ENCODE results near the gene TMEM184C.

The TMEM184C gene

DNA sequence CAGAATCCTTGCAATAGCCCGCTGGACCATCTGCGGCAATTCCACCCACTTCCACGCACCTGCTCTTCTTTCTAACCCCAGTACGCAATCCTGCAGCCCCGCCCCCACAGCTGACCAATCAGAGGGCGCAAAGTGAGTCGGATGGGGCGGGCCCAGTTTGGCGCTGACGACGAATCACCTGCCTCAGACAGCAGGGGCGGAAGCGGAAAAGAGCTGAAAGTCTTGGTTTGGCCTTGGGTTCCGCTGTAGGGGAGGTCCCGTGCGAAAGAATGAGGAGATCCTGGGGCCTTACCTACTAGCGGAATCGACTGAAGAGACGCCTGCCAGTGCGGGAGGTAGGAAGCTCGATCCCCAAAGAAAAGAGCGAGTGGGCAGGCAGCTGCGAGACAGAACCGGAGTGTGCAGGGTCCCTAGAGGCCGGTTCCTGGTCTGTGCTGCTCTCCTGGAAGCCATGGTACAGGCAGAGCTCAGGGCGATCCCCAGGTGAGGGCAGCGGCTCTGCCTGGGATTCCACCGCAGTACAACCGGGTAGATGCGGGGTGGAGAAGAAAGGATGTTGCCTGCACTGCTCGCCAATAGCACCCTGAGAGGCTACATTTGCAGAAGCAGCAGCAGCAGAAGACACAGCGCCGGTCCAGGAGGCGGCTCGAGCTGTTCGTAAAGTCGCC, at the start of gene TMEM184C:
TMEM184C (plus strand) TSS at position 225 of the 668 bp plus-strand sequence. CDS start 560 bp downstream, outside the sequence.
- TF ChIP-seq, protein P1, sequence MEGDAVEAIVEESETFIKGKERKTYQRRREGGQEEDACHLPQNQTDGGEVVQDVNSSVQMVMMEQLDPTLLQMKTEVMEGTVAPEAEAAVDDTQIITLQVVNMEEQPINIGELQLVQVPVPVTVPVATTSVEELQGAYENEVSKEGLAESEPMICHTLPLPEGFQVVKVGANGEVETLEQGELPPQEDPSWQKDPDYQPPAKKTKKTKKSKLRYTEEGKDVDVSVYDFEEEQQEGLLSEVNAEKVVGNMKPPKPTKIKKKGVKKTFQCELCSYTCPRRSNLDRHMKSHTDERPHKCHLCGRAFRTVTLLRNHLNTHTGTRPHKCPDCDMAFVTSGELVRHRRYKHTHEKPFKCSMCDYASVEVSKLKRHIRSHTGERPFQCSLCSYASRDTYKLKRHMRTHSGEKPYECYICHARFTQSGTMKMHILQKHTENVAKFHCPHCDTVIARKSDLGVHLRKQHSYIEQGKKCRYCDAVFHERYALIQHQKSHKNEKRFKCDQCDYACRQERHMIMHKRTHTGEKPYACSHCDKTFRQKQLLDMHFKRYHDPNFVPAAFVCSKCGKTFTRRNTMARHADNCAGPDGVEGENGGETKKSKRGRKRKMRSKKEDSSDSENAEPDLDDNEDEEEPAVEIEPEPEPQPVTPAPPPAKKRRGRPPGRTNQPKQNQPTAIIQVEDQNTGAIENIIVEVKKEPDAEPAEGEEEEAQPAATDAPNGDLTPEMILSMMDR (conservative IDR thresholded peaks at IDR 0.05), result no peak
- TF ChIP-seq ZFX (IDR thresholded peaks at IDR 0.05), result no peak
- peak within 1 kb of the TSS; percentile 83 for H3K27ac ChIP-seq

DNA sequence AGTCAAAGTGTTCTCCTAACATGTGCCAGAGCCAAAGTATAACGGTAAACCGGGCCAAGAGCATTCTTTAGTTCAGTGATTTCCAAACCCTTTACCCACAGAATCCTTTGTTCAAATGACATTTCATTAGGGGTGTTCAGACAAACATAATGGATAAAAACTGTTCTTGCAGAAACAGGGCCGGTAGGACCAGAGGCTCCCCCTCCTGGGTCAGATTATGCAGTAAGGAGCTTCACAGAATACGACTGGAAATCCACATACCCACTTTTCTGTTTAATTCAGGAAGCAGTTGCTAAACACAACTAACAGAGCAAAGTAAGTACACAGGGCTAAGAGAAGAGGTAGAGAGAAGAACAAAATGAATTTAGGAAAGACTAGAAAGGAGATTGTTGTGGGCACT, 46.6 kb upstream of the TMEM184C start:
- H3K27ac ChIP-seq, result no peak overlapping the region
- TF ChIP-seq ZFX (IDR thresholded peaks at IDR 0.05), result no peak
- TF ChIP-seq, protein P1 (conservative IDR thresholded peaks at IDR 0.05), result 0 out of 2 replicates have a peak, but pooled peaks have one; percentile 5

DNA sequence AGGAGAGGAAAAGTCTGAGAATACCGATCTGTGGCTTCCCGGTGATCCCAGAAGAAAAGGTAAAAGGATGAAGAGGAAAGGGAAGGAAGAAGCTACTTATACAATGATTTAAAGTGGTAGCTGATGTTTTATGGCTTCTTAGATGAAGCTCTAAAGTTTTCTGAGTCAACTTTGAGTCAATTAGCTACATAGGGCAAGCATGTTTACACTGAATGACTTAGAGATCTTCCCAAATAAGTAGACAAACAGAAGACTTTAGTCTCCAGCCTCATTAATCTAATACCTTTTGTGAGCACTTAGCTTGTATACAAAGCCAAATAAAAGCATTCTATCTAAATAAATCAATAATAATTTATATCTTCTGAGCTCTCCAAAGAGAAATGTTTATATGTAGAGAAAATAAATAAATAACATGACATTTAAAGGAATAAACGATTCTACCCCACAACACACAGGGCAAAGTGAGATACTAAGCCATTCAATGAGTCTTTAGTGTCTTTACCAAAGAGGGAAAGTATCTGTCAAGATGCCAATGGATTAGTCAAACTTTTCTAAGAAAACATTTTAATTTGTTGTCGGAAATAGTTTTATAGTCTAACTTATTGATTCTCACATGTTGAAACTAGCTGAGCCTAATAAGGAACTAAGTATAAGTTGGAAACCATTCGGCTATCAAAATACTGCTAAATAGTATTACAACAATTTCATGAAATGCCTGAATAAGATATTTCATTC, 46.0 kb upstream of the TMEM184C start:
- H3K27ac ChIP-seq, result no peak overlapping the region
- TF ChIP-seq, protein P1 (conservative IDR thresholded peaks at IDR 0.05), result no peak
- TF ChIP-seq ZFX (IDR thresholded peaks at IDR 0.05), result no peak

DNA sequence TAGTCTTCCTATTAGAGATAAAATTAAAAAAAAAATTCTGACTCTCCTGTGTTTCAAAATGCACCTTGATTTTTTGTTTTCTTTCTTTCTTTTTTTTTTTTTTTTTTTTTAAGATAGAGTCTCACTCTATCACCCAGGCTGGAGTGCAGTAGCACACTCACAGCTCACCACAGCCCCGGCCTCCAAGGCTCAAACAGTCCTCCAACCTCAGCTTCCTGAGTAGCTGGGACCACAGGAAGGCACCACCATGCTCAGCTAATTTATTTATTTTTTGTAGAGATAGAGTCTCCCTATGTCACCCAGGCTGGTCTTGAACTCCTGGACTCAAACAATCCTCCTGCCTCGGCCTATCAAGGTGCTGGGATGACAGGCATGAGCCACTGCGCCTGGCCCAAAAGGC, 41.1 kb upstream of the TMEM184C start:
- H3K27ac ChIP-seq, result no peak overlapping the region
- TF ChIP-seq, protein P1 (conservative IDR thresholded peaks at IDR 0.05), result no peak
- no peak for TF ChIP-seq ZFX (IDR thresholded peaks at IDR 0.05)

DNA sequence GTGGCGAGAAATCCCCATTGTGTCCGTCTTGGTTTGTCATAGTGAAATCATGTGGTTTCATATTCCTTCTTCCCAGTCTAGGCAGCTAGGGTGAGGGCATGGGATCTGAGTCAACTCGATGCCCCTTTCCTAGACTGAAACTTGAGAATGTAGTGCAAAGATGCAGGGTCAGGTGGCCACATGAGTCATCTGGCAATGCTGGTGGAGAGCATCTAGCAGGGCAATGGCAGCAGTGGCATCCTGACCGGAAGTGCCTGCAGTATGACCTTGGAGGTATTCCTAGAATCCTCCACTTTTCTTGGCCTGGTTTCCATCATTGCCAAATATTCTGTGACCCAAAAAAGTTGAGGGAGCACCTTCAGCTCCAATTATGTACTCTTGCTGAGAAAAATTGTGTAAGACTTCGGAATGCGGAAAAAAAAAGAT, 39.1 kb upstream of the TMEM184C start:
- H3K27ac ChIP-seq, result no peak overlapping the region
- no peak for TF ChIP-seq ZFX (IDR thresholded peaks at IDR 0.05)
- TF ChIP-seq, protein P1 (conservative IDR thresholded peaks at IDR 0.05), result no peak

DNA sequence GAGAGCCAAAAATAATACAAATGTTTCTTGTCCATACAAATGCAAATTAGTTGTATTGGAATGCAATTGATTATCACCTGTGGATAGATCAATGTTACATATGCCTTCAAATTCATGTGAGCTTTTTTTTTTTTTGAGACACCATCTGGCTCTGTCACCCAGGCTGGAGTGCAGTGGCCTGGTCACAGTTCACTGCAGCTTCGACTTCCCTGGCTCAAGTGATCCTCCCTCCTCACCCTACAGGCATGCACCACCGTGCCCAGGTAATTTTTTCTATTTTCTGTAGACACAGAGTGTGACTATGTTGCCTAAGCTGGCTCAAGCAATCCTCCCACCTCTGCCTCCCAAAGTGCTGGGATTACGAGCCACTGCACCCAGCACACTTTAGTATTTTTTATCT, 38.6 kb upstream of the TMEM184C start:
- TF ChIP-seq, protein P1 (conservative IDR thresholded peaks at IDR 0.05), result no peak
- TF ChIP-seq ZFX (IDR thresholded peaks at IDR 0.05), result no peak
- no peak overlapping the region for H3K27ac ChIP-seq

DNA sequence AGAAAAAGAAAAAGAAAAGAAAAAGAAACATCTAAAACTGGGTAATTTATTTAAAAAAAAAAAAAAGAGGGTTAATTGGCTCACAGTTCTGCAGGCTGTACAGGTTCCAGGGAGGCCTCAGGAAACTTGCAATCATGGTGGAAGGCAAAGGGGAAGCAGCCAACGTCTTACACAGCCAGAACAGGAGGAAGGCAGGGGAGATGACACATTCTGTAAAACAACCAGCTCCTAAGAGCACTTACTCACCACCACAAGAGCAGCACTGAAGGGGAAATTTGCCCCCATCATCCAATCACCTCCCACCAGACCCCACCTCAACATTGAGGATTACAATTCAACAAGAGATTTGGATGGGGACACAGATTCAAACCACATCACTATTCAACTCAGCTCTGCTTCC, 36.8 kb upstream of the TMEM184C start:
- no peak overlapping the region for H3K27ac ChIP-seq
- TF ChIP-seq, protein P1 (conservative IDR thresholded peaks at IDR 0.05), result no peak
- no peak for TF ChIP-seq ZFX (IDR thresholded peaks at IDR 0.05)

Data from C4-2B (cell line).